HG03280 (cell line): Measurements from ENCODE around the gene YBEY.
"Not testable (repeated sequence)": the region's sequence is repeated elsewhere in the genome, so short reads cannot be mapped to it uniquely, and the experiment has no call there.

Experiments
- ATAC-seq: cut with Tn5 transposase; IDR thresholded peaks from one replicate; pipeline ENCODE4 v1.9.1; 2021; ENCODE audit warnings: mild to moderate bottlenecking, moderate library complexity; ENCODE audit not compliant: unreplicated experiment

Gene YBEY

DNA sequence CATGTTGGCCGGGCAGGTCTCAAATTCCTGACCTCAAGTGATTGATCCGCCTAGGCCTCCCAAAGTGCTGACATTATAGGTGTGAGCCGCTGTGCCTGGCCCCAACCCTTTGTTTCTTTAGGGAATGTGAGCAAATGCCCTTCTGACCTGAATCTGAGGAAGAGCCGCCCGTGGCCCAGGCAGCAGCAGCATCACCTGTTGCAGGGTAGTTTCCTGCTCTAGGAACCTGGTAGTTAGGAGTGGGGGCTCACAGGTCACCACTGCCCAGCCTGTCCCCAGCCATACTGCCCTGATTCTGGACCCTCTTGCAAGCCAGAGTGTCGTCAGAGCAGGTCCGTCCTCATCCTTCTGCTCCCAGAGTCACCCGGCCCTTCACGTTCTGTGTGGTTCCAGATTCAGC, 13.0 kb downstream of the YBEY start:
- ATAC-seq: no peak

GRCh38 chr21:46301759-46302158, 15.6 kb downstream of the YBEY start:
- ATAC-seq: no peak

- no peak for ATAC-seq
Measured at GRCh38 chr21:46304437-46304836, 18.3 kb downstream of the YBEY start.

DNA sequence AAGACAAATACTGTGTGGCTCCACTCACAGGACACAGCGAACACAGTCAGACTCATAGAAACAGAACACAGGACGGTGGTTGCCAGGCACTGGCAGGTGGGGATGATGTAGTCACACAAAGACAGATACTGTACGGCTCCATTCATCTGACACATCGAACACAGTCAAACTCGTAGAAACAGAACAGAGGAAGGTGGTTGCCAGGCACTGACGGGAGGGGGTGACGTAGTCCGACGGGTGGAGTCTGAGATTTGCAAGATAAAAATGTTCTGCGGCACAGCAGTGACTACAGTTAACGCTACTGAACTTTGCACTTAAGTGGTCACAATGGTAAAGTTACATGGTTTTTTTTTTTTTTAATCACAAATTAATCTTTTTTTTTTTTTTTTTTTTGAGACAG, 18.8 kb downstream of the YBEY start:
- no peak for ATAC-seq

DNA sequence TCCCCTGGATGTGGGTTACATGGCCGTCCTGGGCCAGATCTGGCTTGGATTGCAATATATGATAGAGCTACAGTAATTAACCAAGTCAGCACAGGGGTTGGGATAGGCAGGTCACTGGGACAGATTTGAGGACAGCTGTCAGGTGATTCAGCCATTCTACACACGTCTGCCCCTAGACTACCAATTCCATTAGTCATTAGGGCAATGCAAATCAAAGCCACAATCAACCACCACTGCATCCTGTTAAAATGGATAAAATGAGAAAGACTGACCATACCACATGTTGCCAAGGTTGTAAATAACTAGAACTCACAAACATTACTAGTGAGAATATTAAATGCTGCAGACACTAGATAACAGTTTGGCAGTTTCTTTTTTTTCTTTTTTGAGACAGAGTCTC, 21.5 kb downstream of the YBEY start:
- ATAC-seq: no peak

DNA sequence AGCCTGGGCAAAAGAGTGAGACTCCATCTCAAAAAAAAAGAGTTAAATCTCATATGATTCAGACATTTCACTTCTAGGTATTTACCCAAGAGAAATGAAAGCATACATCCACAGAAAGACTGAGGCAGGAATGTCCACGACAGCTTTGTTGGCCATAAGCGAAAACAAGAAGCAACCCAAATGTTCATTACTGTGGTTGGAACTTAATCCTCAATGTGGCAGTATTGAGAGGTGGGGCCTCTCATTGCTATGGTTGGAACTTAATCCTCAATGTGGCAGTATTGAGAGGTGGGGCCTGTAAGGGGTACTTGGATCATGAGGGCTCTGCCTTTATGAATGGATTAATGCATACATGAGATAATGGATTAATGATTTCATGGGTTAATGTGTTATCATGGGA, 22.3 kb downstream of the YBEY start:
- ATAC-seq: no peak

DNA sequence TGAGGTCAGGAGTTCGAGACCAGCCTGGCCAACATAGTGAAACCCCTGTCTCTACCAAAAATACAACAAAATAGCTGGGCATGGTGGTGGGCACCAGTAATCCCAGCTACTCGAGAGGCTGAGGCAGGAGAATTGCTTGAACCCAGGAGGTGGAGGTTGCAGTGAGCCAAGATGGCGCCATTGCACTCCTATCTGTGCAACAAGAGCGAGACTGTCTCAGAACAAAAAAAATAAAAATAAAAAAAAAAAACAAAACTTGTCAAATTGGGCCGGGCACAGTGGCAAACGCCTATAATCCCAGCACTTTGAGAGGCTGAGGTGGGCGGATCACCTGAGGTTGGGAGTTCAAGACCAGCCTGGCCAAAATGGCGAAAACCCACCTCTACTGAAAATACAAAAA, 24.1 kb downstream of the YBEY start:
- ATAC-seq: not testable (repeated sequence)

DNA sequence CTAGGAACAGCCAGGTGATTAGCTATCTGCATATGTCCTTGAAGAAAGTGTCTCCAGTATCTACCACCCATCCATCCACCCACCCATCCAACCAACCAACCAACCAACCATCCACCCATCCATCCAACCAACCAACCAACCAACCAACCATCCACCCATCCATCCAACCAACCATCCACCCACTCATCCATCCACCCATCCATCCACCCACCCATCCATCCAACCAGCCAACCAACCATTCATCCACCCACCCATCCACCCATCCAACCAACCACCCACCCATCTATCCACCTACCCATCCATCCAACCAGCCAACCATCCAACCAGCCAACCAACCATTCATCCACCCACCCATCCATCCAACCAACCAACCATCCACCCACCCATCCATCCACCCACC, 25.4 kb downstream of the YBEY start:
- ATAC-seq: no peak

GRCh38 chr21:46312949-46313348, 26.8 kb downstream of the YBEY start:
- ATAC-seq: no peak

- no peak for ATAC-seq
Measured at GRCh38 chr21:46314441-46315020, 28.4 kb downstream of the YBEY start.

DNA sequence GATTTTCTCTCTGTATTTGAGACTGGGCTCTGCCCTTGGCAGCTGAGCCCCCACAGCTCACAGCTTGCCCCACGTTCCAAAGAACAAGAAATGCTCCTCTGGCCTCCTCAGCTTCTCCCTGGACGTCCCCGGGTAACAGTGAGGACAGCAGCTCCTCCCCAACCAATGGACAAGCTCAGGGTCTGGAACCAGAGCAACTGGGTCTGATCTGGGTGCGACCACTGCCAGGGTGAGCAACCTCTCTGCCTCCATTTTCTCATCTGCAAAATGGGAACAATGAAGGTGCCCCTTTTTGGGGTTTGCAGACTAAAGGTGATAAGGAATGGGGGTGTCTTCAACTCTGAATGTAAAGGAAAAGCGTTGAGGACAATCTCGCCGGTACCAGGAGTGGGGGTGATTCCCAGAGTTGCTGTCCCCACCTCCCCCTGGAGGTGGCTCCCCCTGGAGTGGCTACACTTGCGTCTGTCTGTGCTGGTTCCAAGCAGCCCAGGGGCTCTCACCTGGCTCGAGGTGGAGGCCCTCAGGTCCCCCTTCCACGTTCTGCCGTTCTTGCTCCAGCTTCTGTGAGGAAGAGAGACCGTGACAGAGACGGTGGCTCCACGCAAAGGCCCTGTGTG, 30.7 kb downstream of the YBEY start:
- no peak for ATAC-seq

DNA sequence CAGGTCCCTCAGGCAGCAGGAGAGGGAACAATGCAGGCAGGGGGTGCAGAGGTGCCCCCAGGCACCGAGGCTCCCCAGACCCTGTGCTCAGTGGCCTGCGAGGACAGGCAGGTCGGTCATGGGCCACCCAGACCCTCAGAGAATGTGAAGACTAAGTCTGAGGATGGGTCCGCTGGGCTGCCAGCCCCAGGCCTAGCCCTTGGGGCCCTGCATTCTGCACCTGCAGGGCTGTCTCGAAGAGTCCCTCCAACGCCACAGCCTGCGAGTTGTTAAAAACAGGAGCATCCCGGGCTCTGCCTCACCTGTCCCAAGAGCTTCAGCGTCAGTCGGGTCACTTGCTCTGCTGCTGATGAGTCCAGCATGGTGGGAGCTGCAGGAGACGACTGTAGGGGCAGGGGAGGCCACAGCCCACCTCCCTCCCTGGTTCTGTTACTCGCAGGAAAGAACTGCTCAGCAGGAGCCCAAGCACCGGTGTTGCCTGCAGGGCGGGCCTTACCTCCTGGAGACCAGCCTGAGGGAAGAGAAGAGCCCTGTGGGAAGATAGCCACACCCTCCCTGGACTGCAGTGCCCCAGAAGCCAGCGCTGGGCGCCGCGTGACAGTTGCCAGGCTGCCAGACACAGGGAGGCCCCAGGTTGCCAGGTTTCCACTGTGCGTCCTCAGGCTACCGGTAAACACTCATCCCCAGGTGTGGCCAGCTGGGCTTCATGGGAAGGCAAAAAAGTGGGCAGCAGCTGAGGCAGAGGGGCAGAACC, 31.7 kb downstream of the YBEY start:
- ATAC-seq: no peak

DNA sequence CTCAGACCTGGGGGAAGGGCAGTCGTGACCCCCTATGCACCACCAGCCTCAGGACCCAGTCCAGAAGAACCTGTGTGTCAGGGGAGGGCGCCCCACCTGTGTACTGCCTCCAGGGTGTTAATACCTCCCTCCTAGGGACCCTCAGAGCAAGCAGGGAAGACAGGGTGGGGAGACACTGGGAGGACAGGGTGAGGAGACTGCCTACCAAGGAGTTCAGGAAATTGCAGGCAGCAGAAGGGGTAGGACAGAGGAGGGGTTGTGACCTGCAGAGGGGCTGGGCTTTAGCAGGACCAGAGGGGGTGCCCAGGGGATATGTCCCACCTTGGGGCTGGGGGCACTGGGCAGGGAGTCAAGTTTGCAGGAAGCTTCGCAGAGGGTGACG, 32.3 kb downstream of the YBEY start:
- no peak for ATAC-seq

DNA sequence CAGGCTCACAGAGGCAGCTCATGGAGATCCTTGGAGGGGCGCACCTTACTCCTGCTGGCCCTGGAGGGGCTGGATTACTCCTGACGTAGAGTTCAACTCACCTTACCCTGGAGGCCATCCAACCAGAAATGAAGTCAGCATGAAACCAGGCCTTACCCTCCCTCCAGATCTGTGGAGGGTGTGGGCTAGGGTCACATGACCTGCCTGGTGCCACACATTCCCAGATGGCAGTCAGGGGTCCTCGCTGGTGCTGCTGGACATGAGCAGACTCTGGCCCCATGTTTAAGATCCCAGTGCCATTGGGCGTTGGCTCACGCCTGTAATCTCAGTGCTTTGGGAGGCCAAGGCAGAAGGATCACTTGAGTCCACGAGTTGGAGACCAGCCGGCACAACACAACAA, 33.0 kb downstream of the YBEY start:
- ATAC-seq: no peak

- no peak for ATAC-seq
Measured at GRCh38 chr21:46320331-46320801, 34.2 kb downstream of the YBEY start.

- no peak for ATAC-seq
Measured at GRCh38 chr21:46322351-46323226, 36.4 kb downstream of the YBEY start.

DNA sequence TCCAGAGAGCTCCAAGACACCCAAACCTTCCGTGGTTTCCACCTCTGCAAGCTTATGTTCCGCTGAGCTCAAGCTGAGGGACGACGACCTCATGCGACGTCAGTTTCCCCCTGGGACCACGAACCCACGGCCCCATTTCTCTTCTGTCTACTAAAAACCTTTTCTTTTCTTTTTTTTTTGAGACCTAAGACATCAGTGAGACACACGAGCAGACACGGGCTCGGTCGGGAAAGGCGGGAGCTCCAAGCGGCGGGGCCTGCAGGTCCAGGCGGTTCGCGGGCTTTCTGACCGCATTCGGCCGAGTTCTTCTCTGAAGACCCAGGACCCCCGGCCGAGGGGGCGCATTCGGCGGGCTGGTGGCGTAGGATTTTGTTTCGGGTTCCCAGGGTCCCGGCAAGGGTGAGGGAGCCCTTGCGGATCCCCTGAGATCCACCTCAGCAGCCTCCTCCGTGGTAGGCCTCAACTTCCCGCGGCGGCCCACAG, 37.1 kb downstream of the YBEY start:
- ATAC-seq: no peak

GRCh38 chr21:46323710-46324389, 37.7 kb downstream of the YBEY start, which contains the start of the genes C21orf58 and PCNT:
C21orf58 (minus strand) TSS chr21:46323870; CDS start chr21:46322738, 1,132 bp downstream.
PCNT (plus strand) TSS chr21:46324156; CDS start chr21:46324229, 73 bp downstream.
- peak; percentile 81 for ATAC-seq

- ATAC-seq: peak; percentile 61
Measured at GRCh38 chr21:46324390-46325072, 38.4 kb downstream of the YBEY start.
